A673 (cell line): ENCODE results near the gene HYOU1. TPM values are rescaled to one million over a fixed set of nuclear protein-coding genes. Genes with fewer than 3 reads are reported as not detected.

Experiments used
- BruUV-seq: library from RNA; stranded (reverse); fragments of 400-500 nt; replicated peaks from 2 replicates; lab custom pipeline; 2021; lab: Mats Ljungman, UMichigan
- CTCF ChIA-PET: fragments of 300-600 bp; sonication (Branson Sonifier 250); formaldehyde crosslinking; loops from one replicate; lab custom pipeline; 2022; ENCODE audit warnings: antibody characterized with exemption; lab: Charles Lee
- POLR2A ChIA-PET: fragments of 300-600 bp; sonication (Branson Sonifier 250); formaldehyde crosslinking; loops from one replicate; lab custom pipeline; 2022; ENCODE audit warnings: antibody characterized with exemption; ENCODE audit not compliant: low non-redundant PET; lab: Charles Lee
- DNase-seq: peaks from one replicate; pipeline ENCODE4 v3.0.0-alpha.2; 2015; ENCODE audit warnings: low spot score
- H3K27ac ChIP-seq: fragments of 200-600 bp; sonication (generic); 2 replicates; pipeline ENCODE4 v1.5.1; 2016; ENCODE audit warnings: mixed run types, low read depth, mild to moderate bottlenecking, mixed read lengths, antibody characterized with exemption, low read length; ENCODE audit not compliant: poor library complexity, severe bottlenecking
- H3K27me3 ChIP-seq: fragments of 200-600 bp; sonication (generic); replicated peaks from 2 replicates; pipeline ENCODE4 v1.6.1; 2017; ENCODE audit warnings: mixed run types, low read depth, mild to moderate bottlenecking, mixed read lengths, antibody characterized with exemption, low read length; ENCODE audit not compliant: insufficient read depth, poor library complexity
- H3K36me3 ChIP-seq: fragments of 200-600 bp; sonication (generic); 2 replicates; pipeline ENCODE4 v1.6.1; 2016; ENCODE audit warnings: mixed run types, mild to moderate bottlenecking, mixed read lengths, antibody characterized with exemption, low read length; ENCODE audit not compliant: insufficient read depth, poor library complexity, severe bottlenecking
- H3K4me1 ChIP-seq: fragments of 200-600 bp; sonication (generic); 2 replicates; pipeline ENCODE4 v1.6.1; 2017; ENCODE audit warnings: mixed run types, mild to moderate bottlenecking, mixed read lengths, antibody characterized with exemption, low read length; ENCODE audit not compliant: insufficient read depth, poor library complexity, severe bottlenecking
- H3K4me3 ChIP-seq: fragments of 200-600 bp; sonication (generic); 2 replicates; pipeline ENCODE4 v1.5.1; 2016; ENCODE audit warnings: low read depth, mixed run types, mild to moderate bottlenecking, mixed read lengths, low read length; ENCODE audit not compliant: poor library complexity, severe bottlenecking
- H3K9me3 ChIP-seq: fragments of 200-600 bp; sonication (generic); 2 replicates; pipeline ENCODE4 v1.6.1; 2016; ENCODE audit warnings: mixed run types, low read depth, mild to moderate bottlenecking, mixed read lengths, antibody characterized with exemption, low read length; ENCODE audit not compliant: poor library complexity, severe bottlenecking
- EZH2 ChIP-seq: fragments of 200-600 bp; sonication (generic); IDR thresholded peaks from 2 replicates; pipeline ENCODE4 v1.6.1; 2017; ENCODE audit warnings: borderline replicate concordance, low read depth, mild to moderate bottlenecking, mixed read lengths, antibody characterized with exemption, low read length; ENCODE audit not compliant: poor library complexity, severe bottlenecking
- intact Hi-C: fragments of 100-400 bp; cut with micrococcal nuclease; formaldehyde crosslinking; loops from one replicate; pipeline ENCODE4 v1.10.0; 2022; ENCODE audit not compliant: unreplicated experiment
- total RNA-seq: library from RNA; stranded (reverse); gene quantifications from 2 replicates; pipeline ENCODE4 v1.2.3, GENCODE V29; 2021
- TF ChIP-seq, protein P1 (sequence below): fragments of 300-800, 200-600 bp; sonication (generic); conservative IDR thresholded peaks from 2 replicates; pipeline ENCODE4 v1.5.1; 2017; ENCODE audit warnings: low read depth, mild to moderate bottlenecking, antibody characterized with exemption, low read length, moderate library complexity, mixed read lengths

Gene HYOU1
- total RNA-seq, 1 experiment from 2014 or later: 315 TPM

DNA sequence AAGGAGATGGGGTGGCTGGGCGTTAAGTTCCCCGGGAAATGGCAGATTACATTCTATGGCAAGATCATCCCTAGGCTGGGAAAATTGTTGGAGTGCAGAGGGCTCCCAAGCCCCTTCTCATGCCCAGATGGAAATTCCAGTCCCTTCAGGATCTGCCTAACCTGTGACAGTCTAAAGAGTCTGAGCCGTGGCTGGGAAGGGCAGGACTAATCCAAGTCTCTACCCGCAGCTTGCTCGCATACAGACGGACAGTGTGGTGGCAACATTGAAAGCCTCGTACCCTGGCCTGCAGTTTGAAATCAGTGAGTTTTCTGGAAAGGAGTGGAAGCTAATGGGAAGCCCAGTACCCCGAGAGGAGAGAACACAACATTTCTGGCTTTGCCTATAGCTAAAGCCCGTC, 31.4 kb upstream of the HYOU1 start:
- H3K27me3 ChIP-seq: no peaks in the 10 kb centered on the region

DNA sequence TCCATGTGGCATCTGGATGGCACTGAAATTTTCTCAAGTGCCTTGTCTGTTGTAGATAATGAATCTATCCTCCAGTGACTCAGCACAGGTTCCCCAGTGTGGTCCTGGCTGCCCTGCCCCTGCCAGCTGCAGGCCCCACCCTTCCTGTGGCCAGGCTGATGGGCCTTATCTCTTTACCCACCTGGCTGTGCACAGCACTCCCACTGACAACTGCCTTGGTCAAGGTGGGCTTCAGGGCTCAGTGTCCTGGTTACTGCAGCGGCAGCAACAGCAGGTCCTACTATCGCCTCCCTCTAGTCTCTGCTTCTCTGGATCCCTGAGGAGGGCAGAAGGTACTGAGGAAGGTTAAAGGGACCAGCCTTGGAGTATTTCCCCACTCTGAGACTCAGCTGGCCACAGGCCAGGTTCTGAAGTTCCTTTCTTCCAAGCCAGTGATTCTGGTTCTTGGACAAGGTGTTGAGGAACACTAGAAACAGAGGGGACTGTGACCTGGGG, 30.8 kb upstream of the HYOU1 start:
- DNase-seq: no peak
- ChIA-PET POLR2A (no interaction called here), CTCF (no interaction called here)
- H3K9me3 ChIP-seq: no peaks in the 10 kb centered on the region
- peak overlapping the region; percentile 17 for H3K27ac ChIP-seq
- peaks cover 23% of the 10 kb centered on the region for H3K36me3 ChIP-seq
- H3K4me3 ChIP-seq: no peak overlapping the region
- TF ChIP-seq, protein P1, sequence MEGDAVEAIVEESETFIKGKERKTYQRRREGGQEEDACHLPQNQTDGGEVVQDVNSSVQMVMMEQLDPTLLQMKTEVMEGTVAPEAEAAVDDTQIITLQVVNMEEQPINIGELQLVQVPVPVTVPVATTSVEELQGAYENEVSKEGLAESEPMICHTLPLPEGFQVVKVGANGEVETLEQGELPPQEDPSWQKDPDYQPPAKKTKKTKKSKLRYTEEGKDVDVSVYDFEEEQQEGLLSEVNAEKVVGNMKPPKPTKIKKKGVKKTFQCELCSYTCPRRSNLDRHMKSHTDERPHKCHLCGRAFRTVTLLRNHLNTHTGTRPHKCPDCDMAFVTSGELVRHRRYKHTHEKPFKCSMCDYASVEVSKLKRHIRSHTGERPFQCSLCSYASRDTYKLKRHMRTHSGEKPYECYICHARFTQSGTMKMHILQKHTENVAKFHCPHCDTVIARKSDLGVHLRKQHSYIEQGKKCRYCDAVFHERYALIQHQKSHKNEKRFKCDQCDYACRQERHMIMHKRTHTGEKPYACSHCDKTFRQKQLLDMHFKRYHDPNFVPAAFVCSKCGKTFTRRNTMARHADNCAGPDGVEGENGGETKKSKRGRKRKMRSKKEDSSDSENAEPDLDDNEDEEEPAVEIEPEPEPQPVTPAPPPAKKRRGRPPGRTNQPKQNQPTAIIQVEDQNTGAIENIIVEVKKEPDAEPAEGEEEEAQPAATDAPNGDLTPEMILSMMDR: no peak
- TF ChIP-seq EZH2: no peak
- no peaks in the 10 kb centered on the region for H3K27me3 ChIP-seq
- intact Hi-C loops: loop anchor here (2.0 kb wide), 1 partner anchor 21 kb away; the partner anchor contains the start of gene VPS11
- H3K4me1 ChIP-seq: peaks cover 27% of the 10 kb centered on the region
- BruUV-seq: no TSS peak

More for the DNA sequence above, 31.4 kb upstream of the HYOU1 start:
- no peak overlapping the region for H3K4me3 ChIP-seq
- TF ChIP-seq, protein P1: no peak
- no peak for TF ChIP-seq EZH2
- peaks cover 29% of the 10 kb centered on the region for H3K36me3 ChIP-seq
- H3K4me1 ChIP-seq: peaks cover 33% of the 10 kb centered on the region
- POLR2A ChIA-PET: no interaction called here
- no peak overlapping the region for H3K27ac ChIP-seq
- DNase-seq: no peak
- intact Hi-C loops: no loop called here
- no TSS peak for BruUV-seq
- H3K9me3 ChIP-seq: no peaks in the 10 kb centered on the region
- CTCF ChIA-PET: no interaction called here

DNA sequence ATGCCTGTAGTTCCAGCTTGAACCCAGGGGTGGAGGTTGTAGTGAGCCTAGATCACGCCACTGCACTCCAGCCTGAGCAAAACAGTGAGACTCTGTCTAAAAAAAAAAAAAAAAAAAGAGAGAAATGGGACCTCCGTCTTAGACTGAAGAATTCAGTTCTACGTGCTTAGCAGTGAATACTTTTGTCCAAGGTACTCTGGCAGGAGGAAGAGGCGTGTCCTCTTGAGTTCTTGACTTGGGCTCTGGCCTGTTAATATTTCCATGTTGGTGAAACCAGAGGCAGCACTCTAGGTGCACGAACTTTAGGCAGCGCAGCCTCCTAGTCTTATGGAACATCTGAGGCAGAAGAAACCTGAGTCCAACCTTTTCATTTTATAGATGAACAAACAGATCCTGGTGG, 30.1 kb upstream of the HYOU1 start:
- peaks cover 21% of the 10 kb centered on the region for H3K4me1 ChIP-seq
- no peaks in the 10 kb centered on the region for H3K27me3 ChIP-seq
- H3K4me3 ChIP-seq: no peak overlapping the region
- ChIA-PET POLR2A (no interaction called here), CTCF (no interaction called here)
- H3K27ac ChIP-seq: peak overlapping the region; percentile 17
- intact Hi-C loops: loop anchor here (2.0 kb wide), 1 partner anchor 20 kb away; the partner anchor contains the start of gene VPS11
- H3K36me3 ChIP-seq: peaks cover 16% of the 10 kb centered on the region
- BruUV-seq: no TSS peak
- no peak for TF ChIP-seq EZH2
- TF ChIP-seq, protein P1: no peak
- H3K9me3 ChIP-seq: no peaks in the 10 kb centered on the region
- DNase-seq: no peak
